IMR-90 (cell line): ENCODE data around the gene EPB41L3.

Source experiments
- BHLHE40 ChIP-seq: fragments of 150-350 bp; IDR thresholded peaks from 2 replicates; pipeline ENCODE4 v1.6.1; 2016; ENCODE audit warnings: mild to moderate bottlenecking, low read depth, low read length
- CEBPB ChIP-seq: IDR thresholded peaks from 2 replicates; pipeline ENCODE4 v1.6.1; 2012; ENCODE audit warnings: low read depth, low read length, improper control_type of control experiment
- POLR2A ChIP-seq: IDR thresholded peaks from 2 replicates; pipeline ENCODE4 v1.6.1; 2012; ENCODE audit warnings: mild to moderate bottlenecking, low read depth, low read length
- RCOR1 ChIP-seq: IDR thresholded peaks from 2 replicates; pipeline ENCODE4 v1.6.1; 2012; ENCODE audit warnings: mild to moderate bottlenecking, low read length, improper control_type of control experiment; ENCODE audit not compliant: insufficient replicate concordance
- SMC3 ChIP-seq: fragments of 150-350 bp; IDR thresholded peaks from 2 replicates; pipeline ENCODE4 v1.6.1; 2016; ENCODE audit warnings: low read depth, mild to moderate bottlenecking, antibody characterized with exemption, low read length, moderate library complexity
- TF ChIP-seq, protein P1 (sequence below): conservative IDR thresholded peaks from 2 replicates; pipeline ENCODE4 v1.5.1; 2012; ENCODE audit warnings: mild to moderate bottlenecking, low read depth, low read length, improper control_type of control experiment
- TF ChIP-seq, protein P2 (sequence below): fragments of 150-350 bp; IDR thresholded peaks from 2 replicates; pipeline ENCODE4 v1.6.1; 2017; ENCODE audit warnings: mild to moderate bottlenecking, antibody characterized with exemption, low read length, low read depth

DNA sequence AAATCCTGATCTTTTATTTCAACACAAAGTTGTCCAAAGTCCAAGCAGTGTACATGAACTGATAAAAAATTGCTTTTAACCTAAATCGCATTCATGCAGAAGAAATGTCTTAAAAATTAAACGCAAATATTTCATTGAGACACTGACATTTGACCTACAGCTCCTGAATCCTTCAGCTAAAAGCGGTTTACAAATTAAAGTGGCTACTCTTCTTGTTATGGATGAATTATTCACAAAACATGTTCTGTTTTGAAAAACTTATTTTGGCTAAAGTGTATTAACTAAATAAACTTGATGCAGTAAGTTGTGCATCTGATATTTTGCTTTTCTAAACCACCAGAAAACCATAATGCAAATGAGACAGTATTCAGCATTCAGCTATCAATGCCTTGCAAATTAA lies 2.2 kb downstream of the EPB41L3 start:
- TF ChIP-seq, protein P1, sequence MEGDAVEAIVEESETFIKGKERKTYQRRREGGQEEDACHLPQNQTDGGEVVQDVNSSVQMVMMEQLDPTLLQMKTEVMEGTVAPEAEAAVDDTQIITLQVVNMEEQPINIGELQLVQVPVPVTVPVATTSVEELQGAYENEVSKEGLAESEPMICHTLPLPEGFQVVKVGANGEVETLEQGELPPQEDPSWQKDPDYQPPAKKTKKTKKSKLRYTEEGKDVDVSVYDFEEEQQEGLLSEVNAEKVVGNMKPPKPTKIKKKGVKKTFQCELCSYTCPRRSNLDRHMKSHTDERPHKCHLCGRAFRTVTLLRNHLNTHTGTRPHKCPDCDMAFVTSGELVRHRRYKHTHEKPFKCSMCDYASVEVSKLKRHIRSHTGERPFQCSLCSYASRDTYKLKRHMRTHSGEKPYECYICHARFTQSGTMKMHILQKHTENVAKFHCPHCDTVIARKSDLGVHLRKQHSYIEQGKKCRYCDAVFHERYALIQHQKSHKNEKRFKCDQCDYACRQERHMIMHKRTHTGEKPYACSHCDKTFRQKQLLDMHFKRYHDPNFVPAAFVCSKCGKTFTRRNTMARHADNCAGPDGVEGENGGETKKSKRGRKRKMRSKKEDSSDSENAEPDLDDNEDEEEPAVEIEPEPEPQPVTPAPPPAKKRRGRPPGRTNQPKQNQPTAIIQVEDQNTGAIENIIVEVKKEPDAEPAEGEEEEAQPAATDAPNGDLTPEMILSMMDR = no peak
- no peak for TF ChIP-seq POLR2A
- TF ChIP-seq, protein P2, sequence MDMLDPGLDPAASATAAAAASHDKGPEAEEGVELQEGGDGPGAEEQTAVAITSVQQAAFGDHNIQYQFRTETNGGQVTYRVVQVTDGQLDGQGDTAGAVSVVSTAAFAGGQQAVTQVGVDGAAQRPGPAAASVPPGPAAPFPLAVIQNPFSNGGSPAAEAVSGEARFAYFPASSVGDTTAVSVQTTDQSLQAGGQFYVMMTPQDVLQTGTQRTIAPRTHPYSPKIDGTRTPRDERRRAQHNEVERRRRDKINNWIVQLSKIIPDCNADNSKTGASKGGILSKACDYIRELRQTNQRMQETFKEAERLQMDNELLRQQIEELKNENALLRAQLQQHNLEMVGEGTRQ = no peak
- TF ChIP-seq BHLHE40 = no peak
- no peak for TF ChIP-seq CEBPB
- TF ChIP-seq SMC3 = no peak
- no peak for TF ChIP-seq RCOR1
